OCI-LY7 (cell line): ENCODE measurements around the gene SPNS1. TPM values are rescaled to one million over a fixed set of nuclear protein-coding genes. Genes with fewer than 3 reads are reported as not detected.

Experiments
- BruUV-seq: library from RNA; stranded (reverse); fragments of 400-500 nt; replicated peaks from 2 replicates; lab custom pipeline; 2021; lab: Mats Ljungman, UMichigan
- CTCF ChIA-PET: fragments of 300-600 bp; sonication (Branson Sonifier 250); formaldehyde crosslinking; loops from one replicate; lab custom pipeline; 2022; ENCODE audit warnings: antibody characterized with exemption; ENCODE audit not compliant: unreplicated experiment; lab: Charles Lee
- POLR2A ChIA-PET: fragments of 300-600 bp; sonication (Branson Sonifier 250); formaldehyde crosslinking; loops from one replicate; lab custom pipeline; 2022; ENCODE audit warnings: antibody characterized with exemption; lab: Charles Lee
- DNase-seq: peaks from one replicate; pipeline ENCODE4 v3.0.0-alpha.2; 2015; ENCODE audit warnings: low spot score
- H2AFZ ChIP-seq: fragments of 200-600 bp; sonication (generic), shearing (Covaris generic); 2 replicates; pipeline ENCODE4 v1.6.1; 2014; ENCODE audit warnings: mild to moderate bottlenecking, antibody characterized with exemption, low read length, moderate library complexity
- H3K27ac ChIP-seq: fragments of 200-600 bp; sonication (generic); 2 replicates; pipeline ENCODE4 v1.5.1; 2014; ENCODE audit warnings: mixed run types, low read depth, mild to moderate bottlenecking, moderate library complexity, low read length, inconsistent platforms; ENCODE audit not compliant: poor library complexity, severe bottlenecking
- H3K36me3 ChIP-seq: fragments of 200-600 bp; sonication (generic); 2 replicates; pipeline ENCODE4 v1.6.1; 2014; ENCODE audit warnings: mild to moderate bottlenecking, antibody characterized with exemption, low read length, moderate library complexity, mixed read lengths; ENCODE audit not compliant: insufficient read depth
- H3K4me1 ChIP-seq: fragments of 200-600 bp; sonication (generic); 2 replicates; pipeline ENCODE4 v1.5.1; 2014; ENCODE audit warnings: mild to moderate bottlenecking, low read length; ENCODE audit not compliant: insufficient read depth, poor library complexity, severe bottlenecking
- H3K4me2 ChIP-seq: fragments of 200-600 bp; sonication (generic); 2 replicates; pipeline ENCODE4 v1.6.1; 2014; ENCODE audit warnings: mild to moderate bottlenecking, low read length
- H3K4me3 ChIP-seq: fragments of 200-600 bp; sonication (generic); 2 replicates; pipeline ENCODE4 v1.5.1; 2014; ENCODE audit warnings: mild to moderate bottlenecking, low read depth, low read length; ENCODE audit not compliant: poor library complexity, severe bottlenecking
- H3K79me2 ChIP-seq: fragments of 200-600 bp; sonication (generic); 2 replicates; pipeline ENCODE4 v1.6.1; 2016; ENCODE audit warnings: low read depth, mild to moderate bottlenecking, low read length, moderate library complexity, mixed read lengths; ENCODE audit not compliant: insufficient read depth
- H3K9me2 ChIP-seq: fragments of 200-600 bp; sonication (generic); 2 replicates; pipeline ENCODE4 v1.6.1; 2016; ENCODE audit warnings: mild to moderate bottlenecking, low read length, mixed read lengths; ENCODE audit not compliant: insufficient read depth
- H3K9me3 ChIP-seq: fragments of 200-600 bp; sonication (generic); 2 replicates; pipeline ENCODE4 v1.6.1; 2014; ENCODE audit warnings: mild to moderate bottlenecking, mixed run types, low read length, mixed read lengths
- H4K20me1 ChIP-seq: fragments of 200-600 bp; sonication (generic); 2 replicates; pipeline ENCODE4 v1.6.1; 2014; ENCODE audit warnings: mild to moderate bottlenecking, antibody characterized with exemption, low read length, moderate library complexity, mixed read lengths; ENCODE audit not compliant: insufficient read depth
- CTCF ChIP-seq: fragments of 200-600 bp; sonication (generic); conservative IDR thresholded peaks from 2 replicates; pipeline ENCODE4 v1.5.1; 2014; ENCODE audit warnings: mild to moderate bottlenecking, antibody characterized with exemption, low read length, moderate library complexity, mixed read lengths
- EZH2phosphoT487 ChIP-seq: fragments of 200-600 bp; sonication (generic); IDR thresholded peaks from 2 replicates; pipeline ENCODE4 v1.6.1; 2018; ENCODE audit warnings: low read depth, borderline replicate concordance, mild to moderate bottlenecking, mixed run types, antibody characterized with exemption, low read length, moderate library complexity, mixed read lengths
- intact Hi-C: fragments of 100-400 bp; cut with micrococcal nuclease; formaldehyde crosslinking; loops from one replicate; pipeline ENCODE4 v1.10.0; 2022; ENCODE audit not compliant: unreplicated experiment
- total RNA-seq, 2 experiments: library from RNA; depleted of rRNA in 1 of 2; stranded (reverse); fragments of >200 nt in 1 of 2; shearing (Covaris generic) in 1 of 2; gene quantifications; 2 replicates each; pipeline ENCODE4 v1.2.3, GENCODE V29; 2014 to 2022

Gene SPNS1
- total RNA-seq, 2 experiments from 2014 or later = 20.1 to 20.4 TPM

GRCh38 chr16:28943281-28943680 lies 31.3 kb upstream of the SPNS1 start:
- H3K79me2 ChIP-seq = no peaks in the 10 kb centered on the region
- intact Hi-C loops = no loop called here
- ChIA-PET CTCF (interaction anchor here (2.3 kb wide), 1 partner anchor 19 kb away, joined by 18 read pairs; no protein-coding TSS in a partner anchor), POLR2A (interaction anchor here (0.7 to 2.9 kb wide), 3 partner anchors 11 to 20 kb away, joined by 3 to 22 read pairs (median 7); partner anchors contain the start of gene CD19)
- H3K36me3 ChIP-seq = peaks cover 16% of the 10 kb centered on the region
- H3K4me3 ChIP-seq = no peak overlapping the region
- DNase-seq = no peak
- no peaks in the 10 kb centered on the region for H4K20me1 ChIP-seq
- H3K9me3 ChIP-seq = no peaks in the 10 kb centered on the region
- no peak overlapping the region for H3K4me2 ChIP-seq
- no peaks in the 10 kb centered on the region for H3K9me2 ChIP-seq
- H3K4me1 ChIP-seq = peaks cover 22% of the 10 kb centered on the region
- BruUV-seq = no TSS peak
- H2AFZ ChIP-seq = no peak overlapping the region
- H3K27ac ChIP-seq = no peak overlapping the region
- TF ChIP-seq EZH2phosphoT487 (no peak), CTCF (no peak)

GRCh38 chr16:28946681-28947080 lies 27.9 kb upstream of the SPNS1 start:
- Histone ChIP-seq H3K36me3 (no peaks in the 10 kb centered on the region), H3K4me3 (no peak overlapping the region), H3K4me1 (peaks cover 23% of the 10 kb centered on the region), H4K20me1 (peaks cover 2% of the 10 kb centered on the region; the same call in 1 of the 2 replicates), H3K9me2 (no peaks in the 10 kb centered on the region), H3K9me3 (no peaks in the 10 kb centered on the region), H3K27ac (no peak overlapping the region), H3K4me2 (no peak overlapping the region), H3K79me2 (peaks cover 7% of the 10 kb centered on the region), H2AFZ (no peak overlapping the region)
- CTCF ChIA-PET = no interaction called here
- DNase-seq = no peak
- POLR2A ChIA-PET = interaction anchor here (1.9 kb wide), 1 partner anchor 16 kb away, joined by 4 read pairs; no protein-coding TSS in a partner anchor
- no peak for TF ChIP-seq CTCF
- TF ChIP-seq EZH2phosphoT487 = no peak
- intact Hi-C loops = no loop called here
- no TSS peak for BruUV-seq
